IPS DF 4.7 (cell line): ENCODE data around the gene SLC2A1.
"Not testable (repeated sequence)": the region's sequence is repeated elsewhere in the genome, so short reads cannot be mapped to it uniquely, and the experiment has no call there.

Experiments
- DNase-seq: peaks from one replicate; pipeline ENCODE4 v3.0.0-alpha.2; 2013; ENCODE audit warnings: low spot score; ENCODE audit errors: extremely low read depth

Gene SLC2A1

GRCh38 chr1:42899960-42900359 lies 58.7 kb downstream of the SLC2A1 start:
- DNase-seq, result not testable (repeated sequence)

- DNase-seq, result no peak
Observed at GRCh38 chr1:42891465-42892138, 67.1 kb downstream of the SLC2A1 start.

- no peak for DNase-seq
Observed at GRCh38 chr1:42889264-42889663, 69.4 kb downstream of the SLC2A1 start.

GRCh38 chr1:42888013-42888633 lies 70.5 kb downstream of the SLC2A1 start:
- no peak for DNase-seq

- no peak for DNase-seq
Observed at GRCh38 chr1:42887366-42887765, 71.3 kb downstream of the SLC2A1 start.

GRCh38 chr1:42886800-42887199 lies 71.9 kb downstream of the SLC2A1 start:
- DNase-seq, result no peak

GRCh38 chr1:42886046-42886739 lies 72.5 kb downstream of the SLC2A1 start:
- DNase-seq, result no peak

- no peak for DNase-seq
Observed at GRCh38 chr1:42880384-42880783, 78.3 kb downstream of the SLC2A1 start.

- DNase-seq, result peak; percentile 7
Observed at GRCh38 chr1:42877380-42877779, 81.3 kb downstream of the SLC2A1 start.

GRCh38 chr1:42876009-42876408 lies 82.7 kb downstream of the SLC2A1 start:
- DNase-seq, result no peak
